NCI-H2227 (cell line): Measurements from ENCODE around the gene TMPRSS2.

ENCODE experiments used
- DNase-seq: peaks from one replicate; lab custom pipeline; 2025; ENCODE audit not compliant: unreplicated experiment; lab: John Stamatoyannopoulos, UW

TMPRSS2 gene

GRCh38 chr21:41451753-41452676 is 55.9 kb downstream of the TMPRSS2 start:
- DNase-seq: no peak

DNA sequence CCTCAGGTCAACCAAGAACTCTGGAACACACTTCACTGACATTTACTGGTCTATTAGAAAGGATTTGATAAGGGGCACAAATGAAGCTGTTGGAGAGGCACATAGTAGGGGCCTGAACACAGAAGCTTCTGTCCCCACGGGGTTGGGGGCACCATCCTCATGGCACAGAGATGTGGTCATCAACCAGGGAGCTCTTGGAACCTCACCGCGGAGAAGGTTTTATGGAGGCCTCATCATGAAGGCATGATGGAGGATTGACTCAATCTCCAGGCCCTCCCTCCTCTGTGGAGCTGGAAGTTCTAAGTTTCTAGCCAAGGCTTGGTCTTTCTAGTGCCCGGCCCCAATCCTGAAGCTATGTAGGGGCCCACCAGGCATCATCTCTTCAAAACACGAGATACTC is 58.3 kb downstream of the TMPRSS2 start:
- DNase-seq: no peak

DNA sequence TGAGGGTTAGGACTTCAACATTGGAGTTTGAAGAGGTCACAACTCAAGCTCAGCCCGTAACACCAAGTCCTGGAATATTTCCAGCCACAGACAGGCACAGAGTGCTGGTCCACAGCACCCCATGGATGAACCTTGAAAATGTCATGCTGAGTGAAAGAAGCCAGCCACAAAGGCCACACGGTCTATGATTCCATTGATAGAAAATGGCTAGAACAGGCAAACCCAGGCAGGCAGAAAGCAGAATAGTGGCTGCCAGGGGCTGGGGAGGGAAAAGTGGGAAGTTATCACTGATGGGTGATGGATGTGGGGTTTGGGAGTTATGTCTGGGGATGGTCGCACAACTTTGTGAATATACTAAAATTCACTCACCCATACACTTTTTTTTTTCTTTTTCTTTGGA is 60.6 kb downstream of the TMPRSS2 start:
- DNase-seq: no peak

- DNase-seq: no peak
Measured at GRCh38 chr21:41446586-41446985, 61.4 kb downstream of the TMPRSS2 start.

GRCh38 chr21:41445465-41445862 is 62.5 kb downstream of the TMPRSS2 start:
- DNase-seq: no peak

DNA sequence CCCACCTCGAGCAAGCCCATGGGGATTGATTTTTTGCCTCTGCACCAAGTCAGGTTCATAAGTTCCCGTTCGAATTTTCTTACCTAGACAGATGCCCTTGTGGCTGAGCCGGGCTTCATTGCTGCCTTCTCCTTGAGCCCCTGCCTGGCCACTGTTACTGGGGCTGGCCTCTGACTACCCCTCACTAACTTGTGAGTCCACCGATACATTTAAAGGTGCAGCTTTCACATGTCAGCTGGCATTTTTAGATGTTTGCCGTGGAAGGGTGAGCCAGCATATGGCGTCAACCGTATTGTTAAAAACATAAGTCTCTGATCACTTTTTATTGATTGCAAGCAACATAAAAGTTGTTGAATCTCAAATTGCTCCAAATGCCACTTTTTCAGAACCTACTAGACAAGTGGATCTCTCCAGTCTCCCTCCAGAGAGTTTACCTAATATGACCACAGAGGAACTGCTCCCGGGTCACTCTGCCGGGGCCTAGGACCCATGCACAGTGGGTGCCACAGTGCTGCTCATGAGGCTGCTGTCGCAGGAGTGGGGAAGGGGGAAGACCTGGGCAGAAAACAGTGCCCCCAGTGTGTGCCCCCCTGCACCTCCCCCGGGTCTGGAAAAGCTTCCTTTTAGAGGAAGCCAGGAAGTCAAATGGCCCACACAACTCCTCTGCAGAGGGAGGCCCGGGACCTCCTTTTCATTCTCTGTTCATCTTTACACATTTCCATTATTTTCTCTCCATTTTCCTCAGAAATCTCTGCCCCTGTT is 63.1 kb downstream of the TMPRSS2 start:
- no peak for DNase-seq

DNA sequence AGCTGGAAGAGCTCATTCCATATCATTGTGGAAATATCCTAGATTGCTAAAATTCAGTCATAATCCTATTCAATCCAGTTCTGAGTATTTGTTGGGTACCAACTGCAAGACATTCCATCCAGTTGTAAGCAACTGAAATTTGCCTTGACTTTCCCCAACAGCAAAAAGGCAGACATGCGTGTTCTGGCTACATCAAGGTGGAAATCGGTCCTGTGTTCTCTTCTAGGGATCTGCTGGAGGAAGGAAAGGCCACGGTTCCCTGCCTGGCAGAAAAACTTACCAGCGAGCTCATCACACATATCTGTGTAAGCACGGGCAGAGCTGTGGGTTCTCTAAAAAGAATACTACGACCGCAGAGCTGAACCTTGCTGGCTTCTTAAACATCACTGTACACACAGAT is 64.4 kb downstream of the TMPRSS2 start:
- no peak for DNase-seq

DNA sequence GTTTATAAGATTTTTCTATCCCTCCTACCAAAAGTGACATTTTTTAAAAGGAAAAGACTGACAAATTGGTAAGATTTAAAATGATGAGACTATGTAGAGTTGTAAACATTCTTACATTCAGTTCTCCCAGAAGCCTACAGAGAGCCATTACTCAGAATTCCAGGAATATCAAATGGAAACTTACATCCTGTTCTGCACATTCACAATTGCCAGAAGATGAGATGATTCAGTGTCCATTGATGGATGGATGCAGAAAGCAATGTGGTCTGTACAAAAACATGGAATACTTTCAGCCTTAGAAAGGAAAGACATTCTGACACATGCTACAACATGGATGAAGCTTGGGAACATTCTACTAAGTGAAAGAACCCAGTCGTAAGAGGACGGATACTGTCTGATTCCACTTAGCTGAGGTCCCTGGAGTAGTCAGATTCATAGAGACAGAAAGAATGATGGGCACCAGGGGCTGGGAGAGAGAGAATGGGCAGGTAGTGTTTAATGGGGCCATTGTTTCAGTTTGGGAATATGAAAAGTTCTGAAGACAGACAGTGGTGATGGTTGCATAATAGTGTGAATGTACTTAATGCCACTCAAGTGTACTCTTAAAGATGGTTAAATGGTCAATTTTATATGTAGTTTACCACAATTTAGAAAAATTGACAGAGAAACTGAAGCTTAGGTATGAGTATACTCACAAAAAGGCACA is 65.3 kb downstream of the TMPRSS2 start:
- no peak for DNase-seq

DNA sequence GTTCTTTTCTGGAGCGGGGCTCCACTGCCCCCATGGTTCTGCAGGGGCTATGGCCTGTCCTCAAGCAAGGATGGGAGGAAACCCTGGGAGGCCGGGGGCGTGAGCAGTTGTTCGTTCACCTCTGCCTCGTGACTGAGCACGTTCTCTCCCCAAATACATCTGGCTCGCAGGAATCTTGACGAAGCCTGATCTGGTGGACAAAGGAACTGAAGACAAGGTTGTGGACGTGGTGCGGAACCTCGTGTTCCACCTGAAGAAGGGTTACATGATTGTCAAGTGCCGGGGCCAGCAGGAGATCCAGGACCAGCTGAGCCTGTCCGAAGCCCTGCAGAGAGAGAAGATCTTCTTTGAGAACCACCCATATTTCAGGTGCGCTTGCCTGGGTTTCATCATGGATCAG is 66.4 kb downstream of the TMPRSS2 start:
- no peak for DNase-seq

GRCh38 chr21:41439248-41439647 is 68.7 kb downstream of the TMPRSS2 start:
- DNase-seq: no peak

- DNase-seq: no peak
Measured at GRCh38 chr21:41438425-41439113, 69.4 kb downstream of the TMPRSS2 start.

DNA sequence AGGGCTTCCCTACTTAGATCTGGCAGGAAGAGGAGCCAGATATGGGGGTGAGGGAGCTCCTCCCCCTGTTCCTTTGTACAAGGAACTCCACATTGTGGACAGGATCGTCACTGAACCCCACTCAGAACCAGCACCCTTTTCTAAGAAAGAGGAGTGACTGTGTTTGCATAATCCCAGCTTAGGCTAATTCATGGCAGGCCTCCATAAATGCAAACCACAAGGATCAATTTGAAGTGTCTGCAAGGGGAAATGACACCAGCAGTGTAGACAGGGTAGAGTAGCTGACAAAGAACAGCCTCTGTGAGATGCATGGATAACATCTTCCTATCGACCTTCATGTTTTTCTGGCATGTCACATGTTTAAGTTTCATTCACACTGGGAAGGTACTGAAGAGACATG is 70.2 kb downstream of the TMPRSS2 start:
- DNase-seq: no peak

DNA sequence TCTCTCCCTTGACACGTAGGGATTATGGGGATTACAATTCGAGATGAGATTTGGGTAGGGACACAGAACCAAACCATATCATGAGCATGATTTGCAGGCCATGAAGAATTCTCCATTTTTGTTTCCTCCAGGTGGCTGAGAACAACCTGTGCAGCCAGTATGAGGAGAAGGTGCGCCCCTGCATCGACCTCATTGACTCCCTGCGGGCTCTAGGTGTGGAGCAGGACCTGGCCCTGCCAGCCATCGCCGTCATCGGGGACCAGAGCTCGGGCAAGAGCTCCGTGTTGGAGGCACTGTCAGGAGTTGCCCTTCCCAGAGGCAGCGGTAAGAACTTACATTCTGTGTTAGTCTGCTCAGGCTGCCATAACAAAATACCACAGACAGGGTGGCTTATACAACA is 72.3 kb downstream of the TMPRSS2 start:
- DNase-seq: no peak

- DNase-seq: no peak
Measured at GRCh38 chr21:41433566-41433965, 74.4 kb downstream of the TMPRSS2 start.

GRCh38 chr21:41432562-41433460 is 75.1 kb downstream of the TMPRSS2 start:
- DNase-seq: no peak

DNA sequence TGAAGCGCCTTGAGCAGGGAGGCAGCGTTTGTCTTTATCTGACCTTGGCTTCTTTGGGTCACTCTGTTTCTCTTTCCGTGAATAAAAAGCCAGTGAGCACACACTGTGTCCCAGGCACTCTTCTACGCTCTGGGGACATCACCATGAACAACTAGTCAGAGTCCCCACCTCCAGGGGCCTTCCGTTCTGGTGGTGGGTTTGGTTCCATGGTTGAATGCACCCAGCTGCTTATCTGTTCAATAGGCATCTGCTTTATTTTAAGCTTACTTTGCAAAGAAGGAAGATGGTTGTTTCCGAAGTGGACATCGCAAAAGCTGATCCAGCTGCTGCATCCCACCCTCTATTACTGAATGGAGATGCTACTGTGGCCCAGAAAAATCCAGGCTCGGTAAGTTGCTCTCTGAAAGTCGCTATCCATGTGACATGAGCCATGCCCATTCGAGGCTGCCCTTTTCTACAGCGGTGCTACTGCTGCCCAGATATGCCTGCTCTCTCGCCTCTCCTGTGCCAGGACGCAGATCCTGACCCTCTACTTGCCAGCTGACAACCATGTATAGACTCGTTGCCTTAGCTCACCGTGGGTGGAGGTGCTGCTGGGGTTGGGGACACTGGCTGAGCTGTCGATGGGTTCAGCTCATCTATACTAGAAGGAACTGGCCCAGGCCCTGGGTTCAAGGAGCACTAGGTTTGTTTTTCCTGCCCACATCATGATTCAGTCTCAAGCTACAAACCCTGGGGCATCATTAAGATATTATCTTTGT is 76.0 kb downstream of the TMPRSS2 start:
- DNase-seq: no peak

DNA sequence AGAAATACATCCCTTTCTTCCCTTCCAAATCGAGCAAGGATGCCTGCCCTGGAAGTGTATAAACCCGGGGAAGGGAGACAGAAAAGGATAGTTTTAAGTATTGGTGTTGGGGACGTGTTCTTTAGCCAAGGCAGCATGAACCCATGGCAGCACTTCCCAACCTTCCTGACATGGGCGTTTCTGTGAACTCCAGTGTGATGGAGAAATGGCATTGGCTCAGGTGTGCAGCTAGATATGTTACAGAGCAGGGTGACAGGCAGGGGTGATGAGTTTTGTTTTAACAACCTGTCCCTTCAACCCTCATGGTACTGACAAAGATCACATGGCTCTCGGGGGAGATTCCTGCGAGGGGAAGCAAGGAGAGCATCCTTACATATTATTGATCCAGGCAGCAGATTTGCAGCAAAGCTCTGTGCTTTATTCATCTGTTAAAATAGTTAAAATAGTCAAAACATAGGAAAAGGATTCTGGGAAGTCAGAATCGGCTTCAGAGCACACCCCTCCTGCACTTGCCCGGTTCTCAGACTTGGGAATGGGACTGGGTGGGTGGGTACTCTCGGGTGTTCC is 78.0 kb downstream of the TMPRSS2 start:
- DNase-seq: no peak

DNA sequence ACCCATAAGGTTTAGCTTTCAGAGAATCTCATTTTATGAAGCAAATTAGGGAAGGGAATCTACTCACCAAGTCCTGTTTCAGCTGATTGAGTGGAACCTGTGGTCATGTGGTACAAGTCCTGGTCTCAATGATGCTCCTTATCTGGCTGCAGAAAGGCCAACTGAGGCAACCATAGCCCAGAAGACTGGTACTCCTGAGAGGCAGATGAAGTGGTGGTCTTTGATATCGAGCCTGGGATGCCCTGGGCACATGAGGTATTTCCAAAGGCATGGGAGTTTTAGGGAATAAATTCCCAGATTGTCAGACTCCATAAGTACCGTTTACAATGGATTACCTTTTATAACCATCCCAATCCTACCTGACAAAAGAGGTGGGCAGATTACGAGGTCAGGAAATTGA is 78.7 kb downstream of the TMPRSS2 start:
- no peak for DNase-seq

DNA sequence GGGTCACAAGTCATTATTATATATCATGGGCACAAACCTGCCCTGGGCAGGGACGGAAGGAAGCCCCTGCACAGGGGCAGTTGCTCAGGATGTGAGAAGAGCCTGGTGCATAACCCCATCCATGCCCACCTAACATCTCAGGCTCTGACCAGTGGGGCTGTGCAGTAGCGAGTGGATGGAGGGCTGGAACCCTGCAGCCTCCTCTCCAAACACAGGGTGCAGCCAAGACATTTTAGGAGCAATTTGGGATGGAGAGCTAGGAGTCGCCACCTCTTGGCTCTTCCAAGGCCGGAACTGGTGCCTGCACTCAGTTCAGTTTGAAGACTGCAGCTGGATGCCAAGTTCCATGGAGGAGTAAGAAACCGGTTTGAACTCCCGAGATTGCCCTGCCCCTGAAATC is 79.1 kb downstream of the TMPRSS2 start:
- DNase-seq: no peak
